HG02973 (cell line): ENCODE measurements around the gene PRRT4.

Experiments
- ATAC-seq: cut with Tn5 transposase; IDR thresholded peaks from one replicate; pipeline ENCODE4 v1.9.1; 2021; ENCODE audit warnings: moderate library complexity; ENCODE audit not compliant: unreplicated experiment

Gene PRRT4

DNA sequence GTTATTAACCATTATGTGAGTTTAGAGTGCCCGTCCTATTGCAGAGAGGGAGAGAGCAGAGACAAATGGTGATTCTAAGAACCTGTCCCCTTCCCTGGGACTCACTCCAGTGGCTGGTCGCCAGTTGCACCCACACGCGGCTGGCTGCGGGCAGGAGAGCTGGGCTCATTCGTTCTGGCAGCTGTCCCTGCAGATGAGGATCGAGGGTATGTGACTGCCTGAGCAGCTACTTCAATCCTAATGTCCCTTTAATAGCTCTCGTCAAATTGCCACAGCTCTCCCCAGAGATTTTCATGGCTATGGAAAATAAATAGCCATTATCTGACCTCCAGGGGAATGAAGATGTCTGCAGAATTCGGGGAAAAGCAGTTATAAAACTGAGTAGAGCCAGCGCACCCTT lies 59.4 kb downstream of the PRRT4 start:
- ATAC-seq: no peak
